NCI-H146 treated with DMSO at 0.1 percent for 48 hours (cell line): ENCODE results near the gene CRLF3.
"Not testable (repeated sequence)": the region's sequence is repeated elsewhere in the genome, so short reads cannot be mapped to it uniquely, and the experiment has no call there.

Experiments used
- DNase-seq: peaks from one replicate; lab custom pipeline; 2025; ENCODE audit not compliant: unreplicated experiment; lab: John Stamatoyannopoulos, UW

Gene CRLF3

DNA sequence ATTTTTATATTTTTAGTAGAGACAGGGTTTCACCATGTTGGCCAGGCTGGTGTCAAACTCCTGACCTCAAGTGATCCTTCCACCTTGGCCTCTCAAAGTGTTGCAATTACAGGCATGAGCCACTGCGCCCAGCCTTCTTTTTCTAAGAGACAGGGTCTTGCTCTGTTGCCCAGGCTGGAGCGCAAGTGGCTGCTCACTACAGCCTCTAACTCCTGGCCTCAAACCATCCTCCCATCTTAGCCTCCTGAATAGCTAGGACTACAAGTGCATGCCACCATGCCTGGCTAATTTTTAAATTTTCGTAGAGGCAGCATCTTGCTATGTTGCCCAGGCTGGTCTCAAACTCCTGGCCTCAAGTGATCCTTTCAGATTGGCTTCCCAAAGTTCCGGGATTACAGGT lies 76.9 kb downstream of the CRLF3 start:
- not testable (repeated sequence) for DNase-seq

DNA sequence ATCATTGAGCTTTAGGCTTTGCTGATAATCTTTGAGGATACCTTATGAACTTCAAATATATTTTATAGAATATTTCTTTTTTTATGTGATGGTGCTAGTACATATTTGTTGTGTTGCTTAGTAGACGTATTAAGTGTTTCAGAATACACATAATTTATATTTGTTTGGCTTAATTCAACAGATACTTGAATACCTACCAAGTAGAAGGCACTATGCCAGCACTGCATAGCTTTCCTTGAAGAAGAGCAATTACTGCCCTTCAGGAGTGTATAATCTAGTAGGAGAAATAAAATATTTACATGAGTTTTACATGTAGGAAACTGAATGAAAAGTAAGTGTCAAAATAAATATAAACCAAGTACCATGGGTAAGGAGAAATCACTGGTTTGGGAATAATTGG lies 81.8 kb downstream of the CRLF3 start:
- not testable (repeated sequence) for DNase-seq

GRCh38 chr17:30736371-30736770 lies 88.1 kb downstream of the CRLF3 start:
- DNase-seq: not testable (repeated sequence)

GRCh38 chr17:30735644-30736043 lies 88.8 kb downstream of the CRLF3 start:
- not testable (repeated sequence) for DNase-seq

DNA sequence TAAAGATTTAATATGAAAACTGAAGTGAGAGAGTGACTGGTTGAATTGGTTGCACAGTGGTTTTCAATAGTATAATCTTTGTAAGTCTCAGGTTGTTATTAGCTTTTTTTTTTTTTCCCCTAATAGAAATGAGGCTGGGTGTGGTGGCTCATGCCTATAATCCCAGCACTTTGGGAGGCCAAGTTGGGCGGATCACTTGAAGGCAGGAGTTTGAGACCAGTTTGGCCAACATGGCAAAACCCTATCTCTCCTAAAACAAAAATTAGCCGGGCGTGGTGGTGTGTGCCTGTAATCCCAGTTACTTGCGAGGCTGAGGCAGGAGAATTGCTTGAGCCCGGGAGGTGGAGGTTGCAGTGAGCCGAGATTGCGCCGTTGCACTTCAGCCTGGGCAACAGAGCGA lies 89.3 kb downstream of the CRLF3 start:
- DNase-seq: not testable (repeated sequence)

GRCh38 chr17:30734153-30734552 lies 90.3 kb downstream of the CRLF3 start:
- not testable (repeated sequence) for DNase-seq
